ENCODE measurements around the gene HECTD1.

Gene HECTD1

DNA sequence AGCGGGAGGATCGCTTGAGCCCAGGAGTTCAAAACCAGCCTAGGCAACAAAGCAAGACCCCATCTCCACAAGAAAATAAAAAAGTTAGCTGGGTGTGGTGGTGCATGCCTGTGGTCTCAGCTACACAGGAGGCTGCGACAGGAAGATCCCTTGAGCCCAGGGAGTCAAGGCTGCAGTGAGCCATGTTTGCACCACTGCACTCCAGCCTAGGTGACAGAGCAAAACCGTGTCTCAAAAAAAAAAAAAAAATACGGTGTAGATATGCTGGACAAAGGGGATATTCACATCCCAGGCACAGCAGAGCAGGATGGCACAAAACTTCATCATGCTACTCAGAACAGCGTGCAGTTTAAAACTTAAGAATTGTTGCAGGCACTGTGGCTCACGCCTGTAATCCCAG, 156.6 kb downstream of the HECTD1 start:
- DNase-seq (ENCODE audit: low read depth) = no peak
